WTC11 (cell line): ENCODE measurements around the gene PEX10. TPM values are rescaled to one million over a fixed set of nuclear protein-coding genes. Genes with fewer than 3 reads are reported as not detected.

ENCODE experiments used
- ATAC-seq: fragments of 200-7000 bp; cut with Tn5 transposase; 2 replicates; pipeline ENCODE4 v1.10.0; 2021; ENCODE audit warnings: mild to moderate bottlenecking, moderate library complexity
- CTCF ChIA-PET: fragments of 300-600 bp; sonication (Branson Sonifier 250); formaldehyde crosslinking; loops from one replicate; lab custom pipeline; 2021; ENCODE audit warnings: antibody characterized with exemption; lab: Charles Lee
- POLR2A ChIA-PET: fragments of 350-600 bp; sonication (Branson Sonifier 250); formaldehyde crosslinking; loops from one replicate; lab custom pipeline; 2021; ENCODE audit warnings: antibody characterized with exemption; lab: Charles Lee
- DNase-seq: peaks from one replicate; pipeline ENCODE4 v3.0.0; 2021; ENCODE audit warnings: low spot score
- H3K27ac Mint-ChIP-seq: 2 replicates; pipeline ENCODE4 v1.8.0; 2021; ENCODE audit warnings: mixed read lengths
- H3K27me3 Mint-ChIP-seq: 2 replicates; pipeline ENCODE4 v1.8.0; 2021; ENCODE audit warnings: low read depth, mild to moderate bottlenecking, moderate library complexity, mixed read lengths
- H3K36me3 Mint-ChIP-seq: 2 replicates; pipeline ENCODE4 v1.8.0; 2021; ENCODE audit warnings: mixed read lengths
- H3K4me1 Mint-ChIP-seq: 2 replicates; pipeline ENCODE4 v1.8.0; 2022; ENCODE audit warnings: mixed read lengths
- H3K4me3 Mint-ChIP-seq: 2 replicates; pipeline ENCODE4 v1.8.0; 2021; ENCODE audit warnings: mild to moderate bottlenecking, moderate library complexity, mixed read lengths
- H3K9me3 Mint-ChIP-seq: 2 replicates; pipeline ENCODE4 v1.8.0; 2021; ENCODE audit warnings: mixed read lengths
- ATF1 ChIP-seq: sonication (generic); formaldehyde crosslinking; IDR thresholded peaks from 2 replicates; pipeline ENCODE4 v1.8.1; 2023; ENCODE audit warnings: mild to moderate bottlenecking, moderate library complexity, missing genetic modification reagents
- CREM ChIP-seq: sonication (generic); formaldehyde crosslinking; IDR thresholded peaks from 2 replicates; pipeline ENCODE4 v1.8.1; 2022; ENCODE audit warnings: mild to moderate bottlenecking, missing genetic modification reagents, moderate library complexity
- ESRRA ChIP-seq: sonication (generic); formaldehyde crosslinking; IDR thresholded peaks from 2 replicates; pipeline ENCODE4 v1.8.1; 2022; ENCODE audit warnings: mild to moderate bottlenecking, missing genetic modification reagents, borderline replicate concordance
- ETV6 ChIP-seq: sonication (generic); formaldehyde crosslinking; IDR thresholded peaks from 2 replicates; pipeline ENCODE4 v1.8.1; 2022; ENCODE audit warnings: mild to moderate bottlenecking, missing genetic modification reagents
- GRHL2 ChIP-seq: fragments of 250-450 bp; sonication (Bioruptor Pico); IDR thresholded peaks from 2 replicates; pipeline ENCODE4 v1.8.0; 2022; ENCODE audit warnings: mild to moderate bottlenecking, moderate library complexity; ENCODE audit not compliant: insufficient replicate concordance, severe bottlenecking
- GTF2I ChIP-seq: fragments of 250-450 bp; sonication (Bioruptor Pico); conservative IDR thresholded peaks from 2 replicates; pipeline ENCODE4 v1.4.0; 2021; ENCODE audit warnings: mild to moderate bottlenecking
- HMGA2 ChIP-seq: fragments of 250-450 bp; sonication (Bioruptor Pico); IDR thresholded peaks from 2 replicates; pipeline ENCODE4 v1.4.0; 2021; ENCODE audit warnings: mild to moderate bottlenecking, moderate library complexity
- NFATC4 ChIP-seq: fragments of 250-450 bp; sonication (Bioruptor Pico); IDR thresholded peaks from 2 replicates; pipeline ENCODE4 v1.9.0; 2021; ENCODE audit warnings: mild to moderate bottlenecking
- NFYB ChIP-seq: sonication (generic); formaldehyde crosslinking; conservative IDR thresholded peaks from 2 replicates; pipeline ENCODE4 v1.8.0; 2022; ENCODE audit warnings: low read depth, missing genetic modification reagents
- SMAD3 ChIP-seq: sonication (generic); formaldehyde crosslinking; IDR thresholded peaks from 2 replicates; pipeline ENCODE4 v1.8.0; 2022; ENCODE audit warnings: missing genetic modification reagents, mild to moderate bottlenecking, borderline replicate concordance
- TEAD1 ChIP-seq: sonication (generic); formaldehyde crosslinking; IDR thresholded peaks from 2 replicates; pipeline ENCODE4 v1.8.0; 2022; ENCODE audit warnings: mild to moderate bottlenecking, missing genetic modification reagents
- TP53 ChIP-seq: sonication (generic); formaldehyde crosslinking; IDR thresholded peaks from 2 replicates; pipeline ENCODE4 v1.8.1; 2023; ENCODE audit warnings: mild to moderate bottlenecking, missing genetic modification reagents
- ZNF138 ChIP-seq: sonication (generic); formaldehyde crosslinking; conservative IDR thresholded peaks from 2 replicates; pipeline ENCODE4 v1.8.1; 2022; ENCODE audit warnings: mild to moderate bottlenecking, moderate library complexity, missing genetic modification reagents
- ZNF219 ChIP-seq: sonication (generic); formaldehyde crosslinking; IDR thresholded peaks from 2 replicates; pipeline ENCODE4 v1.8.0; 2023; ENCODE audit warnings: missing genetic modification reagents, mild to moderate bottlenecking, borderline replicate concordance
- ZNF423 ChIP-seq: fragments of 250-450 bp; sonication (Bioruptor Pico); IDR thresholded peaks from 2 replicates; pipeline ENCODE4 v2.1.2; 2022; ENCODE audit warnings: mild to moderate bottlenecking, moderate library complexity
- total RNA-seq: library from RNA; stranded (reverse); gene quantifications from 3 replicates; pipeline ENCODE4 v1.2.3, GENCODE V29; 2021
- TF ChIP-seq, protein P1 (sequence below): sonication (generic); formaldehyde crosslinking; IDR thresholded peaks from 2 replicates; pipeline ENCODE4 v1.8.1; 2023; ENCODE audit warnings: mild to moderate bottlenecking, missing genetic modification reagents
- TF ChIP-seq, protein P2 (sequence below): sonication (generic); formaldehyde crosslinking; IDR thresholded peaks from 2 replicates; pipeline ENCODE4 v1.8.1; 2022; ENCODE audit warnings: mild to moderate bottlenecking, moderate library complexity, missing genetic modification reagents
- TF ChIP-seq, protein P3 (sequence below): sonication (generic); formaldehyde crosslinking; IDR thresholded peaks from 2 replicates; pipeline ENCODE4 v1.8.1; 2023; ENCODE audit warnings: mild to moderate bottlenecking, moderate library complexity, missing genetic modification reagents
- TF ChIP-seq, protein P4 (sequence below): sonication (generic); formaldehyde crosslinking; IDR thresholded peaks from 2 replicates; pipeline ENCODE4 v1.8.1; 2022; ENCODE audit warnings: low read depth, missing genetic modification reagents, borderline replicate concordance

Gene PEX10
- total RNA-seq, 1 experiment from 2014 or later, result 29.3 TPM

DNA sequence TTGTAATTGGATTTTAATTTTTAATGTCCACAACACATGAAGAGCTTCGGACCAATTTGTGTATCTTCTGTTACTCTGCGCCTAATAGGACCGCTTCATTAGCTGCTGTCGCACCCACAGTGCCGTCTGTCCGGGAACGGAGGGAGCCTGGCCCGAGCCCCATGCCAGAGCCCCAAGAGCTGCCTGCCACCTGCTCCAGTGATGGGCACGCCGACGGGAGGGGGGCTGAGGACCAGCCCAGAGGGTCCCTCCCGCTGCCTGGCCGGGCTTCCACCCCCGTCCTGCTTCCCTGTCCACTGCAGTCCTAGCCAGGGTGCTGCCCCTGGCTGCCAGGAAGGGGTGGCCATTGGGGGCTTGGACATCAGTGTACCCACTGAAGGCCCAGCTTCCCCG is 33.5 kb upstream of the PEX10 start:
- peaks cover 29% of the 10 kb centered on the region for H3K27me3 Mint-ChIP-seq
- CTCF ChIA-PET, result interaction anchor here (1.3 to 1.9 kb wide), 3 partner anchors 16 to 103 kb away, joined by 3 to 9 read pairs (median 4); no protein-coding TSS in a partner anchor
- no peaks in the 10 kb centered on the region for H3K4me1 Mint-ChIP-seq
- DNase-seq, result no peak
- no peak overlapping the region for H3K27ac Mint-ChIP-seq
- H3K4me3 Mint-ChIP-seq, result no peak overlapping the region
- TF ChIP-seq ZNF138 (CRISPR knock-in tag) (no peak), ZNF423 (CRISPR knock-in tag) (no peak), GRHL2 (CRISPR knock-in tag) (no peak), ETV6 (CRISPR knock-in tag) (no peak), GTF2I (no peak), HMGA2 (CRISPR knock-in tag) (no peak), NFATC4 (CRISPR knock-in tag) (no peak), ZNF219 (CRISPR knock-in tag) (no peak), ATF1 (CRISPR knock-in tag) (no peak), TP53 (no peak), CREM (CRISPR knock-in tag) (no peak), NFYB (CRISPR knock-in tag) (no peak)
- TF ChIP-seq, protein P1, sequence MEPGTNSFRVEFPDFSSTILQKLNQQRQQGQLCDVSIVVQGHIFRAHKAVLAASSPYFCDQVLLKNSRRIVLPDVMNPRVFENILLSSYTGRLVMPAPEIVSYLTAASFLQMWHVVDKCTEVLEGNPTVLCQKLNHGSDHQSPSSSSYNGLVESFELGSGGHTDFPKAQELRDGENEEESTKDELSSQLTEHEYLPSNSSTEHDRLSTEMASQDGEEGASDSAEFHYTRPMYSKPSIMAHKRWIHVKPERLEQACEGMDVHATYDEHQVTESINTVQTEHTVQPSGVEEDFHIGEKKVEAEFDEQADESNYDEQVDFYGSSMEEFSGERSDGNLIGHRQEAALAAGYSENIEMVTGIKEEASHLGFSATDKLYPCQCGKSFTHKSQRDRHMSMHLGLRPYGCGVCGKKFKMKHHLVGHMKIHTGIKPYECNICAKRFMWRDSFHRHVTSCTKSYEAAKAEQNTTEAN, result no peak
- TF ChIP-seq, all 79 proteins: peak for 0
- POLR2A ChIA-PET, result no interaction called here
- no peaks in the 10 kb centered on the region for H3K9me3 Mint-ChIP-seq
- ATAC-seq, result no peak
- H3K36me3 Mint-ChIP-seq, result no peaks in the 10 kb centered on the region

DNA sequence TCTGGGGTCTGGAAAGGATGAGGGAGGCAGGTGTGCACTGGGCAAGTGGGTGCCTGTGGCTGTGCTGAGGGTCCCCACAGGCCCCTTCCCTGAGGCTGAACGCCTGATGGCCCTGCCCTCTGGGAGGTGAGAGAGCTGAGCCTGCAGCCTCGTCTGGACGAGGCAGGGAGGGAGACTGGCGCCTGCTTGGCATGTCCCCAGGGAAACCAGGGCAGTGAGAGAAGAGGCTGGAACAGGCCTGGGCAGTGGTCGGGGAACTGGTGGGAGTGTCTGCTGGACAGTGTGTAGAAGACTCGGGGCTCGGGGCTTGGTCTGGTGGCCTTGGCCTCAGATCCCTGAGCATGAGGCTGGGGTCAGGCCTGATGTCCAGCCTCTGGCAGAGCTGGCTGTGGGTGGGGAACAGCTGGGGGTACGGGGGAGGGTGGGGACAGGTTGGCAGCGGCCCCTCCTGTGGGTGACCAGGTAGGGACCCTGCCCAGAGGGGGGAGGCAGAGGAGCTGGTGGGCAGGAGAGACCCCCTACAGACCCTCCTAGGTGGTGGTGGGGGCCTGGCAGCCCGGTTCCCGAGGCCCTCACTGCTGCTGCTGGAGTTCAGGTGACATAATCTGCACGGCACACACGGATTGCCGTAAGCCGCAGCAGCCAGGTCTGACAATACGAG is 32.9 kb upstream of the PEX10 start:
- no peak for TF ChIP-seq CREM (CRISPR knock-in tag)
- POLR2A ChIA-PET, result no interaction called here
- Mint-ChIP-seq H3K4me1 (no peaks in the 10 kb centered on the region), H3K27me3 (peaks cover 29% of the 10 kb centered on the region), H3K4me3 (no peak overlapping the region), H3K27ac (no peak overlapping the region), H3K36me3 (no peaks in the 10 kb centered on the region), H3K9me3 (no peaks in the 10 kb centered on the region)
- ATAC-seq (no peak), DNase-seq (no peak)
- CTCF ChIA-PET, result interaction anchor here (1.9 kb wide), 2 partner anchors 15 to 59 kb away, joined by 4 to 9 read pairs; no protein-coding TSS in a partner anchor

DNA sequence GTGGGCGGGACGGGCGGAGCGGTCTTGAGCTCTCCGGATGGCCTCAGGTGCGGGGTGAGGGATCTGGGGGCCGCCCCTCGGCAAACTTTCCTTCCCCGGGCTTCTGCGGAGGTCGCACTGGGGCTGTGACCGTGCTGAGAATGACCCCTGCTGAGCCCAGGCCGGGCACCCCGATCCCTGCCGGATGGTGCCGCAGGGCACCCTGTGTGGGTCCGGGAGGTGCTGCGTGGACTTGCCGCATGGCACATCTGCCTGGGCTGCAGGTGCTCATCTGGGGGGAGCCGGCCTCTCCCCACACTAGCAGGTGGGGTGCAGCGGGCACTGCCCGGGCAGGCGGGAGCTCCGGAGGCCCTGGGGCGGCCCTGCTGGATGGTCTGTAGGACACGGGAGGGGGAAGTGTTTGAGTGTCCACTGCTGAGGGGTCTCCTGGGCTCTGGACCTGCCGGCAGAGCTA is 31.8 kb upstream of the PEX10 start:
- Mint-ChIP-seq H3K4me3 (peak overlapping the region; percentile 30), H3K27me3 (peaks cover 29% of the 10 kb centered on the region), H3K27ac (no peak overlapping the region), H3K4me1 (no peaks in the 10 kb centered on the region), H3K9me3 (no peaks in the 10 kb centered on the region), H3K36me3 (no peaks in the 10 kb centered on the region)
- ChIA-PET CTCF (interaction anchor here (0.6 to 1.8 kb wide), 12 partner anchors 8 to 134 kb away, joined by 3 to 9 read pairs (median 5); partner anchors contain the start of genes PANK4 and PLCH2), POLR2A (no interaction called here)
- TF ChIP-seq TEAD1 (CRISPR knock-in tag), result no peak
- TF ChIP-seq, protein P2, sequence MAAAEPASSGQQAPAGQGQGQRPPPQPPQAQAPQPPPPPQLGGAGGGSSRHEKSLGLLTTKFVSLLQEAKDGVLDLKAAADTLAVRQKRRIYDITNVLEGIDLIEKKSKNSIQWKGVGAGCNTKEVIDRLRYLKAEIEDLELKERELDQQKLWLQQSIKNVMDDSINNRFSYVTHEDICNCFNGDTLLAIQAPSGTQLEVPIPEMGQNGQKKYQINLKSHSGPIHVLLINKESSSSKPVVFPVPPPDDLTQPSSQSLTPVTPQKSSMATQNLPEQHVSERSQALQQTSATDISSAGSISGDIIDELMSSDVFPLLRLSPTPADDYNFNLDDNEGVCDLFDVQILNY (CRISPR knock-in tag), result peak; percentile 12; the same call in 1 of the 2 replicates
- no peak for ATAC-seq
- DNase-seq, result no peak

DNA sequence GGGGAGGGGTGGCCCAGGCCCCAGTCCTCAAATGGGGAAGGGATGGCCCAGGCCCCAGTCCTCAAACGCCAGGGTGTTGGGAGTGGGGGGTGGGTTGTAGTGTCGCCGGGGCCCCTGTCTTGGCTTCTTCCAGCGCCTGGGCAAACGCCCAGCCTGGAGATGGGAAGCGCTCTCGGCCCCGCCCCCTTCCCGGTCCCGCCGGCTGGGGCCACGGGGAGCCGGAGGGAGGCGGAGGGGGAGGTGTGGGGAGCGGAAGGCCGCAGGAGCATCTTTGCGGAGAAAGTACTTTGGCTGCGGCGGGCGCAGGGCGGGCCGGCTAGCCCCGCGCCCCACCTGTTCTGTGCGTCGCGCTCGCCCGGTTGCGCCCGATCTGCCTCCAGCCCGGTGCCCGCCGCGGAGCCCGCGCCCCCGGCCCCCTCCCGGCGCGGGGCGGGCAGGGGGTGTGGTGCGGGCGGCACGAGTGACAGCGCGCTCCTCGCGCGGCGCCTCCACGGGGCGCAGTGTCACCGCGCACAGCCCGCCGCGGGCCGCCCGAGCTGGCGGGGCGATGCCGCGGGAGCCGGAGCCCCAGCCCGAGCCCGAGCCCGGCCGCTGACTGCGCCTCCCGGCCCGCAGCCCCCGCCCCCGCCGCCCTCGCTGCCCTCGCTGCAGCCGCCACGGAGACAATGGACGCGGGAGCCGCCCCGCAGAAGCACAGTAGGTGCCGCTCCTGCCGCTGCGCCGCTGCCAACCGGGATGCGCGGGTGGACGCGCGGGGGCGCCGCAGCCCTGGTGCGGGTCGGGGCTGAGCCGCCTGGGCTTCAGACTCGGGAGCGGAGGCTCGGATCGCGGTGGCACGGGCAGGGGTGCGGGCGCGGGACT is 31.1 kb upstream of the PEX10 start:
- no peaks in the 10 kb centered on the region for H3K9me3 Mint-ChIP-seq
- TF ChIP-seq ESRRA (CRISPR knock-in tag) (no peak), SMAD3 (CRISPR knock-in tag) (0 out of 2 replicates have a peak, but pooled peaks have one; percentile 21)
- TF ChIP-seq, protein P3, sequence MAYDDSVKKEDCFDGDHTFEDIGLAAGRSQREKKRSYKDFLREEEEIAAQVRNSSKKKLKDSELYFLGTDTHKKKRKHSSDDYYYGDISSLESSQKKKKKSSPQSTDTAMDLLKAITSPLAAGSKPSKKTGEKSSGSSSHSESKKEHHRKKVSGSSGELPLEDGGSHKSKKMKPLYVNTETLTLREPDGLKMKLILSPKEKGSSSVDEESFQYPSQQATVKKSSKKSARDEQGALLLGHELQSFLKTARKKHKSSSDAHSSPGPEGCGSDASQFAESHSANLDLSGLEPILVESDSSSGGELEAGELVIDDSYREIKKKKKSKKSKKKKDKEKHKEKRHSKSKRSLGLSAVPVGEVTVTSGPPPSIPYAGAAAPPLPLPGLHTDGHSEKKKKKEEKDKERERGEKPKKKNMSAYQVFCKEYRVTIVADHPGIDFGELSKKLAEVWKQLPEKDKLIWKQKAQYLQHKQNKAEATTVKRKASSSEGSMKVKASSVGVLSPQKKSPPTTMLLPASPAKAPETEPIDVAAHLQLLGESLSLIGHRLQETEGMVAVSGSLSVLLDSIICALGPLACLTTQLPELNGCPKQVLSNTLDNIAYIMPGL (CRISPR knock-in tag), result peak; percentile 25; the same call in 1 of the 2 replicates
- TF ChIP-seq, protein P4, sequence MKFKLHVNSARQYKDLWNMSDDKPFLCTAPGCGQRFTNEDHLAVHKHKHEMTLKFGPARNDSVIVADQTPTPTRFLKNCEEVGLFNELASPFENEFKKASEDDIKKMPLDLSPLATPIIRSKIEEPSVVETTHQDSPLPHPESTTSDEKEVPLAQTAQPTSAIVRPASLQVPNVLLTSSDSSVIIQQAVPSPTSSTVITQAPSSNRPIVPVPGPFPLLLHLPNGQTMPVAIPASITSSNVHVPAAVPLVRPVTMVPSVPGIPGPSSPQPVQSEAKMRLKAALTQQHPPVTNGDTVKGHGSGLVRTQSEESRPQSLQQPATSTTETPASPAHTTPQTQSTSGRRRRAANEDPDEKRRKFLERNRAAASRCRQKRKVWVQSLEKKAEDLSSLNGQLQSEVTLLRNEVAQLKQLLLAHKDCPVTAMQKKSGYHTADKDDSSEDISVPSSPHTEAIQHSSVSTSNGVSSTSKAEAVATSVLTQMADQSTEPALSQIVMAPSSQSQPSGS (CRISPR knock-in tag), result no peak
- no peak overlapping the region for H3K27ac Mint-ChIP-seq
- no peaks in the 10 kb centered on the region for H3K36me3 Mint-ChIP-seq
- peak; percentile 43 for ATAC-seq
- DNase-seq, result peak; percentile 69
- peaks cover 29% of the 10 kb centered on the region for H3K27me3 Mint-ChIP-seq
- CTCF ChIA-PET, result interaction anchor here (0.6 to 1.8 kb wide), 12 partner anchors 9 to 135 kb away, joined by 3 to 9 read pairs (median 5); partner anchors contain the start of genes PANK4 and PLCH2
- POLR2A ChIA-PET, result no interaction called here
- peak overlapping the region; percentile 48; the same call in 1 of the 2 replicates for H3K4me3 Mint-ChIP-seq
- no peaks in the 10 kb centered on the region for H3K4me1 Mint-ChIP-seq
